ENCODE measurements around the gene PGBD4.

The PGBD4 gene

DNA sequence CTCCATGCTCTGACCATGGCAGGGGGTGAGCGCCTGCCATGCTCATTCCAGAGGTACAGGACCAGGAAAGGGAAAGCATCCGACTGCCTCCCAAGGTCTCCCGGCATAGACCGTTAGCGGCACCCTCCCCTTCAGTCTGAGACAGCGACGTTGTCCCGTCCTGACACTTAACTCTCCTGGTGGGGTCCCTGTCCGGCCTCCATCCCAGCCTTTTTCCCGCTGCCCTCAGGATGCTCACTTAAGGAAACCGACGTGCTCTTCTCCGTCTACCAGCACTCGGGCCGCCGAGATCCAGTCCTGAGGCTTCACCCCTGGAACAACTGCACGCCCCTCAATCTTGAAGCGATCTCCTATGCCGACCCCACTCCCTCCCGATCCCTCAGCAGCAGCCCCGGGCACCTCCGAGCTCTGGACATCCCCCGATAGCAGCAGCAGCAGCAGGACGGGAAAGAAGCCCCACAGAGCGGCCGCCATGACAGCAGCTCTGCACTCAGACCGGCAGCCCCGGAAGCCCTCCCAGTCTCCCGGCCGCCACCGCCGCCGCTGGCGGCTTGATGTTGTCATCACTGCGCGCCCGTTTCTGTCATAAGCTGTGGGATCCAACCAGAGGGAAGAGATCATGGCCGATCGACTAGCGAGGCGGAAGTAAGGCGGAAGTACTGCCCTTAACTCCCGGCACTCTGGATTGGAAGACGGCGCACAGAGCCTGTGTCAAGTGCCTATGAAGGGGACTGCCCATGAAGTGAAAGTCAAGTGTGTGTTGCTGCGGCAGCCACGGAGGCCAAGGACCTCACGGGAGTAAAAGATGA lies at the start of gene PGBD4, which contains the start of gene EMC7:
TSS of gene PGBD4 (plus strand) at position 718 of the 809 bp plus-strand sequence. CDS start 449 bp downstream, outside the sequence.
TSS of gene EMC7 (minus strand) at position 497 of the 809 bp plus-strand sequence. CDS start at position 474, 23 bp downstream.
- peak; percentile 95 for DNase-seq

- DNase-seq: no peak
Measured at GRCh38 chr15:34054081-34054707, 47.7 kb upstream of the PGBD4 start.

GRCh38 chr15:34055868-34056595 lies 45.9 kb upstream of the PGBD4 start:
- no peak for DNase-seq

DNA sequence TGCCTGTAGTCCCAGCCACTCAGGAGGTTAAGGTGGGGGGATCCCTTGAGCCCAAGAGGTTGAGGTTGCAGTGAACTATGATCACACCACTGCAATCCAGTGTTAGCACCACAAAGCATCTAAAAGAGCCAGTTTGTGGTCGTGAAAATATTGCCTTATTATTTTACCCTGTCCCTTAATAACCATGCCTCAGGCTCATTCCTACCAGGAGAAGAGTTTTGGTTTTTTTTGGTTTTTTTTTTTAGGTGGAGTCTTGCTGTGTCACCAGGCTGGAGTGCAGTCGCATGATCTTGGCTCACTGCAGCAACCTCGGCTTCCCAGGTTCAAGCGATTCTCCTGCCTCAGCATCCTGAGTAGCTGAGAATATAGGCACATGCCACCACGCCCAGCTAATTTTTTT lies 45.0 kb upstream of the PGBD4 start:
- DNase-seq: no peak

DNA sequence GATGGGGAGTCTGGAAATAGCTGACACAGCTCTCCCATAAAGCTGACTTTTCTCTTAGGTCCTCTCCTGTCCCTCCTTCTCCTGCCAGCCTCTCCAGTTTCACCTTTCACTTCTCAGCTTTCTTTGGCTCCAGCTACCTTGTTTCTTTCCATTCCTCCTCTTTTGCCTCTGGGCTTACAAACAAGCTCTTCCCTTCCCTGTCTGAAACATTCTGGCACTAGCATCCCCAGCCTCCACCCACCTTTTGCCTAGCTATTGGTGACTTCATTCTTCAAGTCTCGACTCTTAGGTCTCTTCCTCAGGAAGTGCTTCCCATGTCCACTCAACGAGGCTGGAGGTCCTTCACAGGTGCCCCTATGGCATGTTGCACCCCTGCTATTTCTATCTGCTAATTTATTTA lies 42.4 kb upstream of the PGBD4 start:
- DNase-seq: no peak

DNA sequence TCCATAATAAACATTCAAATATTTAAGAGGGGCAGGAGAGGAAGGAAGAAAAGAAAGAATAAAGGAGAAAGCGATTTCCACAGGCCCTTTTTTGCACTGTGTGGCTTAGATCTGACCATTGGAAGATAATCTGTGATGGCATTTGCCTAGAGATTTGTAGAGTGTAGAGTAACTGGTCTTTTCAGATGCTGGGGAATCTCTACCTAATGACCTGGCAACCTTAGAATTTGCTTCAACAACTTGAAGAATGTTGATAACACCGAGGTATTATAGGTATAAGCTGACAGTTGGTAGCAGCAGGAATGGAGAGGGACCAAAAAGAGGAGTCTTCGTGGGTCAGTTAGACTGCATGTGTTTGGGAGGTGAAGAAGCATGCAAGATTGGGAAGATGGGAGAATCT lies 41.9 kb upstream of the PGBD4 start:
- no peak for DNase-seq

DNA sequence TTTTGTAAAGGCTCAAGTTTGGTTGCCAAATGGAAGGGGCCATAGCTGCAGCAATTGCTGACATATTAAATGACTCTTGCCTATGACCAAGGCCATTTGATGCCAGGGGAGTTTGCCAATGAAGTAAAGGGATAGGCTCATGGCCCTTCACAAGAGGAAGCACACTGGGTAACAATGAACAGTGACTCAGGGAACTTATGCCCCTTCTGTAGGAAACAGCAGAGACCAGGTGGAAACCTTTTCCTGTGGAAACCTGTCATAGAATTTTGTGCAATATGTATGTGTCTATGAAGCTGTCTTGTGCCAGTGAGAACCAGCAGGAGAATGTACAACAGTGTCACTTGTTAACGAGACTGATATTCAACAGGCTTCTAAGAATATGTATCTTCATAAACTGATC lies 37.4 kb upstream of the PGBD4 start:
- no peak for DNase-seq

GRCh38 chr15:34065261-34065660 lies 36.6 kb upstream of the PGBD4 start:
- no peak for DNase-seq

DNA sequence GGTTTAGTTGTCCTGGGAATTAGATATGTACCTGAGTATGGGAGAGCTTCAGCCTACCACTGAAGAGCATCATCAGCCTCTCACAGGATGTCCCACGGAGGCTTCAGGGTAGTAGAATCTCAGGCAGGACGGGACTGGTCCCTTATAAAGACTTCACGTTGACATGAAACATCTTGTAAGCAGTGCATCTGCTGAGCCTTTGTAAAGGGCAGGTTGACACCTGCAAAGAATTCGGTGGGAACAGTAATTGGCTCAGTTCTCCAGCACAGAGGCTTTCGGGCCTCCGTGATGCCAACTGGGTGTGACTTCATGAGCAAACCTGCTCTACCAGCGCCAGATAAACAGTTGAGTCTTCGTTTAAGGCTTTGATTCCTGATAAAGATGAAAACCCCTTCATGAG lies 35.9 kb upstream of the PGBD4 start:
- no peak for DNase-seq

DNA sequence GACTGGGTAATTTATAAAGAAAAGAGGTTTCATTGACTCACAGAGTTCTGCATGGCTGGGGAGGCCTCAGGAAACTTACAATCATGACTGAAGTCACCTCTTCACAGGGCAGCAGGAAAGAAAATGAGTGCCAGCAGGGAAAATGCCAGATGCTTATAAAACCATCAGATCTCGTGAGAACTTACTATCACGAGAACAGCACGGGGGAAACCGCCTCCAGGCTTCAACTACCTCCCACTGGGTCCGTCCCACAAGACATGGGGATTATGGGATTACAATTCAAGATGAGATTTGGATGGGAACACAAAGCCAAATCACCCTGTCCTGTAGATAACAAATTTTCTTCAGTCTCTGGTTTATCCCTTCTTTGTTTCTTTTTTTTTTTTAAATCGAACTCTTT lies 31.9 kb upstream of the PGBD4 start:
- no peak for DNase-seq

DNA sequence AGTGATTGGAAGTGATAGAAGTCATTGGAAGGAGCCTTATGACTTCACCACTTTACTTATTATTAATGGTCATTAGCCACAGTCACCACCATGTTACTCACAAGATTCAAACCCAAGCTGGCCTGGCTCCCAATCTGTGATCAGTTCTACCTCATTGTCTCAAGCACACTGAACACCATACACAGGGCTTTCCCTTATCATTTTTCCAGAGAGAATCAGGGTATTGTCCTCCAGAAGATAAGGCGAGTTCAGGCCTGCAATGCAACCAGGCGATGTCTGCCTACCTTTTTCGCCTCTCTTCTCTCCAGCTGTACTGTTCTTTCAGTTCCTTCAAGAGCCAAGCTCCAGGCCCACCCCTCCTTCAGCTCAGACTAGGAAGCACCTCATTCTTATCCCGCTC lies 25.1 kb upstream of the PGBD4 start:
- DNase-seq: no peak

DNA sequence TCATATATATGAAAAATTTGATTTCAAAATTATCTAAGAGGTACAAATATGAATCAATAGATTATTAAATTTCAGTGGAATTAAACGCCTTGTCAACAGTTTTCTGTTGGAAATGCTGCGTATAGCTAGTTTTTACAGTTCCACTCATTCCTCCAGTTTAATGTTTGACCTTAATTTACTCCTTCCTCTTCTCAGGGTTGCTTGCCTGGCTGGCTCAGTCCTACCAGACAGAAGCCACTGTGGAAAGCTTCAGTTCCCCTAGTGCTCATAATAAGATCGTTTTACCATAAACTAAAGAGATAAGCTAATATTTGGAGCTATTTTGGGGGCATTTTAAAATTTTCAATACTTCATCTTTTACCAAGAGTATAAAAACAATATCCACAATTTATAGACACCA lies 23.0 kb upstream of the PGBD4 start:
- DNase-seq: no peak

DNA sequence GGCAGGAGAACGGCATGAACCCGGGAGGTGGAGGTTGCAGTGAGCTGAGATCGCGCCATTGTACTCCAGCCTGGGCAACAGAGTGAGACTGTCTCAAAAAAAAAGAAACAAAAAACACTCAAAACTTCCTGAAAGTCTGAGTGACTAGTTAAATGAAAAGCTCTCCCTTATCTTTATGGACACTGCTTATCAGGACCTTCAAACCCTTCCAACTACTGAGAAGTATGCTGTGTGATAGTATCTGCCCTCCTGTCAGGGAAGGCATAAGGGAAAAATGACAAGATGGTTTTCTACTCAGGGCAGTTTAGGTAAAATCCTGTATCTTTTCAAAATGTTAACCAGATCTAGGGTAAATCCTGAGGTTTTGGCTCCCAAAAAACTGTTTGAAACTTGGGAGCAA lies 22.0 kb upstream of the PGBD4 start:
- no peak for DNase-seq

- no peak for DNase-seq
Measured at GRCh38 chr15:34084086-34084485, 17.8 kb upstream of the PGBD4 start.

GRCh38 chr15:34085746-34086145 lies 16.1 kb upstream of the PGBD4 start:
- no peak for DNase-seq

GRCh38 chr15:34099914-34100313 lies 2.0 kb upstream of the PGBD4 start:
- no peak for DNase-seq

- DNase-seq: no peak
Measured at GRCh38 chr15:34102175-34102925, 467 bp downstream of the PGBD4 start.

GRCh38 chr15:34106423-34106822 lies 4.5 kb downstream of the PGBD4 start:
- DNase-seq: no peak

DNA sequence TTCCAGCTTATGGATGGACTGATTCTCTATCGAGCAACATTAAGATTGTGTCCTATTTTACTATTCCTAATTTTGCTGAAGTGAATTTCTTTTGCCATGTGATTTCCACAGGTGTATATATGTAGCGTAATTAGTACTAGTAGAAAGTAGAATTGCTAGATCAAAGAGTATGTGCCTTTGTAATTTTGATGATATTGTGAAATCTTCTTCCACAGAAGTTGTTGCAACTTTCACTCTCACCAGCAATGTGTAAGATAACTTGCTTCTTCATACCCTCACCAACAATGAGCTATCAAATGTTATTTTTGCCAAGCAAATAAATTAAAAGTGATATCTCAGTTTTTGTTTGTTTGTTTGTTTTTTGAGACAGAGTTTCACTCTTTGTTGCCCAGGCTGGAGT lies 5.4 kb downstream of the PGBD4 start:
- DNase-seq: no peak

- DNase-seq: no peak
Measured at GRCh38 chr15:34109797-34110663, 8.1 kb downstream of the PGBD4 start.

DNA sequence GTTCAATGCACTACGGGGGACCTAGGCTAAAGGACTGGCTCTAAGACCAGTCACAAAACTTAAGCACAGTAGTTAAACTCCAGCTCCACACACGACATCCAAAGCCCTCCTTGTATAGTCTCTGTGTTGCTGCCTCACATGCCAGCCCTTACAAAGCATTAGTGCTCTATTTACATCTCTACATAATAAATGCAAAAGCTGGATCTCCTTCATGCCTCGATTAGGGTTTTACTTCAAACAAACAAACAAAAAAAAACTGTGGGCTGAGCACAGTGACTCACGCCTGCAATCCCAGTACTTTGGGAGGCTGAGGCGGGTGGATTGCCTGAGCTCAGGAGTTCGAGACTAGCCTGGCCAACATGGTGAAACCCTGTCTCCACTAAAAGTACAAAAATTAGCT lies 9.6 kb downstream of the PGBD4 start:
- DNase-seq: no peak

GRCh38 chr15:34114215-34114614 lies 12.3 kb downstream of the PGBD4 start:
- no peak for DNase-seq

All from NCI-H345 (cell line).